PFSK-1 (cell line): ENCODE measurements around the gene ADAM19.

Experiments used
- POLR2AphosphoS5 ChIP-seq: IDR thresholded peaks from 2 replicates; pipeline ENCODE4 v1.6.1; 2012; ENCODE audit warnings: low read depth, mild to moderate bottlenecking, control low read depth, low read length, moderate library complexity
- SIN3A ChIP-seq: IDR thresholded peaks from 2 replicates; pipeline ENCODE4 v1.6.1; 2012; ENCODE audit warnings: mild to moderate bottlenecking, low read length, moderate library complexity, borderline replicate concordance; ENCODE audit not compliant: insufficient read depth
- TAF1 ChIP-seq: IDR thresholded peaks from 2 replicates; pipeline ENCODE4 v1.6.1; 2012; ENCODE audit warnings: low read length, control low read depth, borderline replicate concordance; ENCODE audit not compliant: insufficient read depth
- TF ChIP-seq, protein P1 (sequence below), 2 experiments: IDR thresholded peaks; 2 replicates each; pipeline versions ENCODE4 v1.6.1 to v1.8.0; 2011 to 2012; ENCODE audit warnings: low read depth in 2 of 2, low read length in 2 of 2, control low read depth in 1 of 2, inconsistent platforms in 1 of 2, mild to moderate bottlenecking in 1 of 2, moderate library complexity in 1 of 2; ENCODE audit not compliant: insufficient read depth in 1 of 2

DNA sequence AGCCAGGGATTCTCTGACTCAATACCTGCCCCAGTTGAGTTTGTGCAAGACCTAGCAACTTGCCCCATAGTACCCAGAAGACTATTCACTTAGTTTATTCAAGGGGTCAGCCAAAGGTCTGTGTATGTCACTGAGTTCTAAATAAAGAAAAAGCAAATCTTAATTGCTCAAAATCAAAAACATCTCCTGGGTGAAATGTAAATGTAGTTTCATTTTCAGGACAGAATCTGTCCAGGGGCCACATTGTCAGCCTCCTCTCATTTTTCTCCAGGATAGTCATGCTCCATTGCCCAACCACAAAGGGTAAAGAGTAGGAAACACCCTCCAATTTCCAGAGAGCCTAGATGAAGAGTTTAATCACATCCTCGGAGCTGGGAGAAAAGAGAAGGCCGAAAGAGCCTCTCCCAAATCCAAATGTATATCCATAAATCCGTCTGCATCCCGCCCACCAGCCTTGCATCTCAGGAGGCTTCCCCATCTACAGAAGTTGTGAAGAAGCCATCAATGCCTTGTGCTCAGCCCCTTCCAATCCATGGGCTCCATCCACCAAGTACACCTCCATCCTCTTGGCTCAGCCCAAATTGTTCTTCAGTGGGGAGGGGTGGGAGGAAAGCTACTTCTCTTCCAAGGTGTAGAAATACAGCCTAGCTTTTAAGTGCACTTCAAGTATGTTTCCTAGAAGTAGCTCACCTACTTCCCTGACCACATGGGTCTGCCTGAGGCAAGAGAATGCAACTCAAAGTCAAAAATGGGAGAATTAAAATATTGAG is 26.9 kb downstream of the ADAM19 start:
- TF ChIP-seq POLR2AphosphoS5 (no peak), SIN3A (no peak), TAF1 (no peak)
- TF ChIP-seq, protein P1, sequence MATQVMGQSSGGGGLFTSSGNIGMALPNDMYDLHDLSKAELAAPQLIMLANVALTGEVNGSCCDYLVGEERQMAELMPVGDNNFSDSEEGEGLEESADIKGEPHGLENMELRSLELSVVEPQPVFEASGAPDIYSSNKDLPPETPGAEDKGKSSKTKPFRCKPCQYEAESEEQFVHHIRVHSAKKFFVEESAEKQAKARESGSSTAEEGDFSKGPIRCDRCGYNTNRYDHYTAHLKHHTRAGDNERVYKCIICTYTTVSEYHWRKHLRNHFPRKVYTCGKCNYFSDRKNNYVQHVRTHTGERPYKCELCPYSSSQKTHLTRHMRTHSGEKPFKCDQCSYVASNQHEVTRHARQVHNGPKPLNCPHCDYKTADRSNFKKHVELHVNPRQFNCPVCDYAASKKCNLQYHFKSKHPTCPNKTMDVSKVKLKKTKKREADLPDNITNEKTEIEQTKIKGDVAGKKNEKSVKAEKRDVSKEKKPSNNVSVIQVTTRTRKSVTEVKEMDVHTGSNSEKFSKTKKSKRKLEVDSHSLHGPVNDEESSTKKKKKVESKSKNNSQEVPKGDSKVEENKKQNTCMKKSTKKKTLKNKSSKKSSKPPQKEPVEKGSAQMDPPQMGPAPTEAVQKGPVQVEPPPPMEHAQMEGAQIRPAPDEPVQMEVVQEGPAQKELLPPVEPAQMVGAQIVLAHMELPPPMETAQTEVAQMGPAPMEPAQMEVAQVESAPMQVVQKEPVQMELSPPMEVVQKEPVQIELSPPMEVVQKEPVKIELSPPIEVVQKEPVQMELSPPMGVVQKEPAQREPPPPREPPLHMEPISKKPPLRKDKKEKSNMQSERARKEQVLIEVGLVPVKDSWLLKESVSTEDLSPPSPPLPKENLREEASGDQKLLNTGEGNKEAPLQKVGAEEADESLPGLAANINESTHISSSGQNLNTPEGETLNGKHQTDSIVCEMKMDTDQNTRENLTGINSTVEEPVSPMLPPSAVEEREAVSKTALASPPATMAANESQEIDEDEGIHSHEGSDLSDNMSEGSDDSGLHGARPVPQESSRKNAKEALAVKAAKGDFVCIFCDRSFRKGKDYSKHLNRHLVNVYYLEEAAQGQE (IDR thresholded peaks at IDR 0.05; ENCODE audit: insufficient read depth in 1 of 2, low read depth in 2 of 2, low read length in 2 of 2): no peak
